ENCODE results near the gene RBFOX1.

RBFOX1 gene

GRCh38 chr16:7437843-7438242 is 105.2 kb downstream of the RBFOX1 start:
- in situ Hi-C loops (cut with MboI; ENCODE audit: low pct_unique_long_range_greater_than_20kb, low sequenced_read_pairs, unreplicated experiment), result no loop called here
- DNase-seq (ENCODE audit: low spot score), result no peak
- TF ChIP-seq CTCF (IDR thresholded peaks at IDR 0.05; ENCODE audit: extremely low read depth, insufficient read depth, missing control alignments), result no peak

- no peak for TF ChIP-seq CTCF (IDR thresholded peaks at IDR 0.05; ENCODE audit: extremely low read depth, insufficient read depth, missing control alignments)
- in situ Hi-C loops (cut with MboI; ENCODE audit: low pct_unique_long_range_greater_than_20kb, low sequenced_read_pairs, unreplicated experiment), result no loop called here
- DNase-seq (ENCODE audit: low spot score), result no peak
Observed at GRCh38 chr16:7438601-7439000, 106.0 kb downstream of the RBFOX1 start.

- no peak for TF ChIP-seq CTCF (IDR thresholded peaks at IDR 0.05; ENCODE audit: extremely low read depth, insufficient read depth, missing control alignments)
- no peak for DNase-seq (ENCODE audit: low spot score)
- in situ Hi-C loops (cut with MboI; ENCODE audit: low pct_unique_long_range_greater_than_20kb, low sequenced_read_pairs, unreplicated experiment), result no loop called here
Observed at GRCh38 chr16:7439518-7439917, 106.9 kb downstream of the RBFOX1 start.

- no peak for DNase-seq (ENCODE audit: low spot score)
- in situ Hi-C loops (cut with MboI; ENCODE audit: low pct_unique_long_range_greater_than_20kb, low sequenced_read_pairs, unreplicated experiment), result no loop called here
- no peak for TF ChIP-seq CTCF (IDR thresholded peaks at IDR 0.05; ENCODE audit: extremely low read depth, insufficient read depth, missing control alignments)
Observed at GRCh38 chr16:7440886-7441400, 108.3 kb downstream of the RBFOX1 start.

GRCh38 chr16:7442050-7442449 is 109.4 kb downstream of the RBFOX1 start:
- TF ChIP-seq CTCF (IDR thresholded peaks at IDR 0.05; ENCODE audit: extremely low read depth, insufficient read depth, missing control alignments), result no peak
- in situ Hi-C loops (cut with MboI; ENCODE audit: low pct_unique_long_range_greater_than_20kb, low sequenced_read_pairs, unreplicated experiment), result no loop called here

GRCh38 chr16:7443142-7443541 is 110.5 kb downstream of the RBFOX1 start:
- in situ Hi-C loops (cut with MboI; ENCODE audit: low pct_unique_long_range_greater_than_20kb, low sequenced_read_pairs, unreplicated experiment), result no loop called here
- no peak for DNase-seq (ENCODE audit: low spot score)
- no peak for TF ChIP-seq CTCF (IDR thresholded peaks at IDR 0.05; ENCODE audit: extremely low read depth, insufficient read depth, missing control alignments)

More at GRCh38 chr16:7442050-7442449, 109.4 kb downstream of the RBFOX1 start:
- DNase-seq (ENCODE audit: low spot score), result no peak
